H54 (cell line): ENCODE results near the gene SUSD4.

Source experiments
- DNase-seq: peaks from one replicate; pipeline ENCODE4 v3.0.0; 2011; ENCODE audit warnings: low spot score, mixed read lengths; ENCODE audit not compliant: insufficient read length
- FAIRE-seq: peaks from 3 replicates; lab custom pipeline; 2011; peaks lifted over from hg19 to GRCh38; lab: Jason Lieb, UNC
- POLR2A ChIP-seq: IDR thresholded peaks from 2 replicates; pipeline ENCODE4 v1.6.1; 2011; ENCODE audit warnings: low read depth, mild to moderate bottlenecking, low read length

SUSD4 gene

DNA sequence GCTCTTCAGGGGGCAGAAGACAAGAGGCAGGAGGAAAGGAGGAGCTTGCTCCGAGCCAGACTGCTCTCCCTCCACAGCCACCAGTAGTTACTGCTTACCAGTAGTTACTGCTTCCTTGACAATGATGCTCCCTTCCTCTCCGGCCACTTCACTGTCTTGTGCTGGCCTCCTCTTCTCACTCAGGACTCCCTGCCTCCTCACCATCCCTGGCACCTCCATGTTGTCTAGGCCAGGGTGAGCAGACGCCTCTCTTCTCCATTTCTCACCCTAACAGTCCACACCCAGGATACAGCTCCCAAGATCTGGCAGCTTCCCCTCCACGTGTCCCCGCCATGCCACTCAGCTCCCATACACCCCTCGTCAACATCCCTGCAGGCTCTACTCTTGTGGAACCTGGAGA is 138.5 kb downstream of the SUSD4 start:
- DNase-seq = no peak
- no peak for TF ChIP-seq POLR2A
- no peak for FAIRE-seq

GRCh38 chr1:223225061-223225460 is 138.9 kb downstream of the SUSD4 start:
- no peak for DNase-seq
- no peak for TF ChIP-seq POLR2A
- no peak for FAIRE-seq

DNA sequence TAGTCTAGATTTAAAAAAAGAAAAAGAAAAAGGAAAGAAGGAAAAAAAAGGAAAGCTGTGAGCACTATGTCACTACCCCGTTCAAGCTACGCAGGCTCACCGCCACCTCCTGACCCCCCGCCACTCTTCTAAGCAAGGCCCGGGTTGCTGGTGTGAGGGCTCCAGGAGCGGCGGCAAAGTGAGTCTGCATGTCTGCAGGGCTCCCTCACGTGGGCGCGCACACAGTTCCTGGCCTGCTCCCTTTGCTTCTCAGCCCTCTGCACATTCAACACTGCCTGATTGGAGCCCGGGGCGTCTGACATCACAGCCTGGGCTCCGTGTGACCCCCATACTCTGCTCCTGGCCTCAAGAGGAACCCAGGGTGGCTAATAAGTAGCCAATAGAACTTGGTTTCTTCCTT is 139.5 kb downstream of the SUSD4 start:
- DNase-seq = no peak
- FAIRE-seq = no peak
- no peak for TF ChIP-seq POLR2A

- no peak for FAIRE-seq
- no peak for TF ChIP-seq POLR2A
- no peak for DNase-seq
Measured at GRCh38 chr1:223223091-223223995, 140.6 kb downstream of the SUSD4 start.

DNA sequence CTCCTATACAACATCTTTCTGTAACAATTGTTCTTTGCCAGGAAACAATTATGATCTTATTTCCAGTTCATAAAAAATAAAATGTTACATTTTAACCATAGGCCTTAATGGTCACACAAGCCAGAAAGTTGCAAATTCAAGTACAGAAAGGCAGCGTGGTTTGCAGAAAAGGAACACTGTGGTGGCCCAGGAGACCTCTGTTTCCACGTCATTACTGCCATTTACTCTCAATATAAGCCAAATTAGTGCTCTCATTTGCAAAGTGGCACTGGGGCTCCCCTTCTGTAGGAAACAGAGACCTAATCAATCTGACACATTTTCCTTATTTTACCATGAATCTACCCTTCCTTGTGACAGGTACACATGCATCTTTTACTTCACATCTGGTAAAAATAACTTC is 141.6 kb downstream of the SUSD4 start:
- FAIRE-seq (no peak), DNase-seq (no peak)
- TF ChIP-seq POLR2A = no peak

- FAIRE-seq (no peak), DNase-seq (no peak)
- no peak for TF ChIP-seq POLR2A
Measured at GRCh38 chr1:223221686-223222085, 142.3 kb downstream of the SUSD4 start.

DNA sequence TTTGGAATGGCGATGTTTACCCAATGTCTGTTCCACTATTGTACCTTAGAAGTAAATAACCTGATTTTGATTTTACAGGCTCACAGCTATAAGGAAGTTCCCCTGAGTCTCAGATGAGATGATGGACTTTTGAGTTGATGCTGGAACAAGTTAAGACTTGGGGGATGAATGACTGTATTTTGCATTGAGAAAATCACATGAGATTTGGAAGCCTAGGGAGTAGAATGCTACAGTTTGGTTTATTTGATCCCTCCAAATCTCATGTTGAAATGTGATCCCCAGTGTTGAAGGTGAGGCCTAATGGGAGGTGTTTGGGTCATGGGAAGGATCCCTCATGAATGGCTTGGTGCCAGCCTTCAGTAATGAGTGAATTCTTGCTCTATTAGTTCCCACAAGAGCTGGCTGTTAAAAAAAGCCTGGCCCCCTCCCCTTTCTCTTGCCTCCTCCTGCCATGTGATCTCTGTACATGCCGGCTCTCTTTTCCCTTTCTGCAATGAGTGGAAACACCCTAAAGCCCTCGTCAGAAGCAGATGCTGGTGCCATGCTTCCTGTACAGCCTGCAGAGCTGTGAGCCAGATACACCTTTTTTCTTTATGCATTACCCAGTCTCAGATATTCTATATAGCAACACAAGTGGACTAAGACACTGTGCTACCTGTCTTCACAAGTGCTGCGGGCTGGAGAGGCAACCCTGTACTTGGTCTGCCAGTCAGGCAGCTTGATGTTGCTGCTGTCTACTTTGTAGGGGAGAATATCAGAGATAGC is 143.9 kb downstream of the SUSD4 start:
- TF ChIP-seq POLR2A = no peak
- no peak for FAIRE-seq
- DNase-seq = no peak

GRCh38 chr1:223219318-223219635 is 144.7 kb downstream of the SUSD4 start:
- TF ChIP-seq POLR2A = no peak
- DNase-seq (no peak), FAIRE-seq (no peak)

- TF ChIP-seq POLR2A = no peak
- DNase-seq (no peak), FAIRE-seq (no peak)
Measured at GRCh38 chr1:223217781-223218180, 146.2 kb downstream of the SUSD4 start.

GRCh38 chr1:223216531-223217205 is 147.3 kb downstream of the SUSD4 start:
- FAIRE-seq = no peak
- TF ChIP-seq POLR2A = no peak
- no peak for DNase-seq

DNA sequence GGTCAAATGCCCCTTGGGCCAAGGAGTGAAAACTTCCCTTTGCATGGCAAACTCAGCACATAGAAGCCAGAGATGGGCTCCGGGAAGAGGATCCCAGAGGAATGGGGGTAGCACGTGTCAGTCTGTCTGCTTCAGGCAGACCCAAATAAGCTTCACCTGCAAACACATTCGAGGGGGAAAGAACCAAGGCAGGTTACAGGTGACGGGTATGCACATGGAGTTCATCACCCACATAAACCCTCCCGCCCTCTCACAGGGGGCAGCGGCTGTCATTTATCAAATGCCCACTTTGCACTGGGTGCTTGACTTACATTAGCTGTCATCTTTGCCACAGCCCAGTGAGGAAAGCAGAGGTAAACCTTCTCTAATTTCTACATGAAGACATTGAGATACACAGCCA is 147.9 kb downstream of the SUSD4 start:
- no peak for DNase-seq
- no peak for TF ChIP-seq POLR2A
- no peak for FAIRE-seq

DNA sequence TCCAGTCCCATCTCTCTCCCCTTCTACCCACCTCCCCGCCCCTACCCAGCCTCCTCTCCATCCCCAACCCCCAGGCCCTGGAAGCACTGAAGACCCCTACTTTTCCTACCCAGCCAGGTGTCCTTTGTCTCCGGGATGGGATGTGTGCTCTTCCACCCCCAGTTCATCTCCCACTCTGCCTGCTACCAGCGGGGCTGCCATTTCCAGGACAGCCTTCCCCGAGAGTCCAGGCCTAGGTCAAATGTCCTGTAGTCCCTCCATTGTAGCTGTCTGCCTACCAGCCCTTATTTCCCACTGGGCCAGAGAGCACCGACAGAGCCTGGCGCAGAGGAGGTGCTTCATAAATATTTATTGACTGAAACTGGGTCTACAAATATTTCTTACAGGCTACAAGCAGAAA is 148.9 kb downstream of the SUSD4 start:
- DNase-seq (no peak), FAIRE-seq (no peak)
- TF ChIP-seq POLR2A = no peak

GRCh38 chr1:223214261-223214807 is 149.6 kb downstream of the SUSD4 start:
- FAIRE-seq (no peak), DNase-seq (no peak)
- no peak for TF ChIP-seq POLR2A

- TF ChIP-seq POLR2A = no peak
- FAIRE-seq = no peak
- DNase-seq = no peak
Measured at GRCh38 chr1:223212441-223212840, 151.5 kb downstream of the SUSD4 start.
